GM21529 (cell line): ENCODE results near the gene DDAH1.
"Not testable (repeated sequence)": the region's sequence is repeated elsewhere in the genome, so short reads cannot be mapped to it uniquely, and the experiment has no call there.

Experiments used
- ATAC-seq: cut with Tn5 transposase; IDR thresholded peaks from one replicate; pipeline ENCODE4 v1.9.1; 2021; ENCODE audit not compliant: unreplicated experiment

The DDAH1 gene

GRCh38 chr1:85361606-85362296 is 103.2 kb downstream of the DDAH1 start:
- no peak for ATAC-seq

- ATAC-seq: no peak
Measured at GRCh38 chr1:85360730-85361493, 104.0 kb downstream of the DDAH1 start.

- no peak for ATAC-seq
Measured at GRCh38 chr1:85359874-85360721, 104.9 kb downstream of the DDAH1 start.

- ATAC-seq: no peak
Measured at GRCh38 chr1:85358702-85359438, 106.1 kb downstream of the DDAH1 start.

- ATAC-seq: no peak
Measured at GRCh38 chr1:85357817-85358216, 107.1 kb downstream of the DDAH1 start.

GRCh38 chr1:85356130-85356529 is 108.8 kb downstream of the DDAH1 start:
- no peak for ATAC-seq

GRCh38 chr1:85352055-85352454 is 112.9 kb downstream of the DDAH1 start:
- ATAC-seq: no peak

GRCh38 chr1:85351202-85351828 is 113.6 kb downstream of the DDAH1 start:
- no peak for ATAC-seq

GRCh38 chr1:85349224-85349623 is 115.7 kb downstream of the DDAH1 start:
- no peak for ATAC-seq

- no peak for ATAC-seq
Measured at GRCh38 chr1:85347908-85348307, 117.1 kb downstream of the DDAH1 start.

GRCh38 chr1:85347275-85347674 is 117.7 kb downstream of the DDAH1 start:
- ATAC-seq: not testable (repeated sequence)

- ATAC-seq: no peak
Measured at GRCh38 chr1:85344256-85344694, 120.7 kb downstream of the DDAH1 start.

GRCh38 chr1:85343612-85344255 is 121.2 kb downstream of the DDAH1 start:
- no peak for ATAC-seq

GRCh38 chr1:85343213-85343611 is 121.7 kb downstream of the DDAH1 start:
- ATAC-seq: no peak

GRCh38 chr1:85342207-85342606 is 122.8 kb downstream of the DDAH1 start:
- no peak for ATAC-seq

GRCh38 chr1:85340427-85340826 is 124.5 kb downstream of the DDAH1 start:
- ATAC-seq: no peak

GRCh38 chr1:85339656-85340399 is 125.1 kb downstream of the DDAH1 start:
- ATAC-seq: no peak

GRCh38 chr1:85339089-85339488 is 125.9 kb downstream of the DDAH1 start:
- ATAC-seq: no peak

- peak; percentile 65 for ATAC-seq
Measured at GRCh38 chr1:85334962-85335361, 130.0 kb downstream of the DDAH1 start.
